GM15510 (cell line): ENCODE measurements around the gene CABLES1.

Source experiments
- POLR2A ChIP-seq: IDR thresholded peaks from 3 replicates; pipeline ENCODE4 v1.6.1; 2011; ENCODE audit warnings: borderline replicate concordance; ENCODE audit not compliant: insufficient read length; ENCODE audit errors: extremely low read depth

CABLES1 gene

GRCh38 chr18:23240609-23240930 is 105.3 kb downstream of the CABLES1 start:
- no peak for TF ChIP-seq POLR2A

- TF ChIP-seq POLR2A, result no peak
Measured at GRCh38 chr18:23243178-23243577, 107.9 kb downstream of the CABLES1 start.

GRCh38 chr18:23243816-23244215 is 108.5 kb downstream of the CABLES1 start:
- TF ChIP-seq POLR2A, result no peak

DNA sequence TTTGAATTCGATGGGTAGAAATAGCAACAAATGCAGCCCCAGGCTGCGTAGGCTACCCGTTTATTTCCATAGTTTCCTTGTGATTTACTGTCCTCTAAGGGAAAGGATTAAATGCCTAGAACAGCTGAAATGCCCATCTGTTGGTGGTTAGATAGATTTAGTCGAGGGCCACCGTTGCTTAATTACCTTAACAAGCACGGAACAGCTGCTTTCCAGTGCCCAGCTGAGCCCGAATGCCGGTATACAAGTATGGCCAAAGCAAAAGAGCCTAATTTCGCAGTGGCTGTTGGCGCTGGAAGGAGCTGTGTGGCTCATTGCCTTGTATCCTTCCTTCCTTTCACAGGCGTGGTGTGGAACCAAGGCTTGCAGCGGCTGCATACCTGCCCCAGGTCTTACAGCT is 109.1 kb downstream of the CABLES1 start:
- TF ChIP-seq POLR2A, result no peak

DNA sequence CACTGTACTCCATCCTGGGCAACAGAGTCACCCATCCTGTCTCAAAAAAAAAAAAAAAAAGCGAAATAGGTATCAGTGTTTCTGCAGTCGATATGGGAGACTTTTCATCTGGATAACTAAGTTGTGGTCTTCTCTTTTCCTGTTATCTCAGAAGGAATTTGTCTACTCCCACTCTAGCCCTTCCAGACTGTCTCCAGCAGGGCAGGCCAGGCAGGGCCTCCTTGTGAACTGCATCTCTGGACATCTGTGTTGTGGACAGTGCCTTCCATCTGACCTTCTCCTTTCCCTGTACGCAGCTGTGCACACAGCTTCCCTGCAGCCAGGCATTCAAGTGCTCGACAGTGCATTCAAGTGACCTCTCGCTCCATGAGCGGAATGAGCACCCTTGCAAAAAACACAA is 110.2 kb downstream of the CABLES1 start:
- TF ChIP-seq POLR2A, result no peak

DNA sequence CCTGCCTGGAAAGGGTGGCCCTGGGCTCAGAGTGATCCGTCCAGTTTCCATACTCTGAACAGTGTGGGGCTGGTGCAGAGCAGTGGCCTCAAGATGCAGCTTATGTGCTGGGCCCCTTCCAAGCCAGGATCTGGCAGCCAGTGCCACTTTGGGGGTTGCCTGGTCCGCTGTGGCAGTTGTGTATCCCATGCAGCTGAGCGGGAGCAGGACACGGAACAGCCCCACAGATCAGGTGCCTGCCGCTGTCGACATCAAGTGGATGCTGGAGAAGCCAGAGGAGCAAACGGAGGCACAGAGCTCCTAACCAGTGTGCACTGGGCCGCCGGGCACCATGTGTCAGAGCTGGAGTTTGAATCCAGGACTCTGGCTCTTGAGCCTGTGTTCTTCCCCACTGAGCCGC is 112.0 kb downstream of the CABLES1 start:
- no peak for TF ChIP-seq POLR2A

GRCh38 chr18:23247896-23248295 is 112.6 kb downstream of the CABLES1 start:
- TF ChIP-seq POLR2A, result no peak

- no peak for TF ChIP-seq POLR2A
Measured at GRCh38 chr18:23248826-23249225, 113.5 kb downstream of the CABLES1 start.

GRCh38 chr18:23249348-23249747 is 114.1 kb downstream of the CABLES1 start:
- TF ChIP-seq POLR2A, result no peak

DNA sequence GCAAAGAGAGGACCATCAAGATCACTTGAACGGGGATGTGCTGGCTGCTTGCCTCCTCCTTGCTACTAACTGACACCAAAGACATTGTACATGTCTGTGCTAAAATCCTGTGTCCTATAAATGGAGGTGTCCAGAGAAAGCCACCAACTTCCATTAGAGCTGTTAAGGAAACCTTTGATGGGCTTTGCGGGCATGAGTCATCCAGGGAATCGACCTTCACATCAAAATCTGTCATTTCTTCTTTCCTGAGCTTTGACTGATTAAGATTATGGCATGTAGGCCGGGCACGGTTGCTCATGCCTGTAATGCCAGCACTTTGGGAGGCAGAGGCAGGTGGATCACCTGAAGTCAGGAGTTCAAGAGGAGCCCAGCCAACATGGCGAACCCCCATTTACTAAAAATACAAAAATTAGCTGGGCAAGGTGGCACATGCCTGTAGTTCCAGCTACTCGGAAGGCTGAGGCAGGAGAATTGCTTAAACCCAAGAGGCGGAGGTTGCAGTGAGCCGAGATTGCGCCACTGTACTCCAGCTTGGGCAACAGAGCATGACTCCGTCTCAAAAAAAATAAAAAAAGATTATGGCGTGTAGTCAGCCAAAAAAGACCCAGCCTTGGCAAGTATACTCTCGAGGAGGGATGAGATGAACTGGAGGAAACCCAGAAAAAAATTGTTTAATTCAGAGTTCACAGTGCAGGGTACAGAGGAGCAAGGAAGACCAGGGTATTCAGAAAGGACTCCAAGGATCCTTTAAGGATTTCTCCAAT is 115.8 kb downstream of the CABLES1 start:
- no peak for TF ChIP-seq POLR2A

GRCh38 chr18:23253630-23254029 is 118.3 kb downstream of the CABLES1 start:
- TF ChIP-seq POLR2A, result no peak

DNA sequence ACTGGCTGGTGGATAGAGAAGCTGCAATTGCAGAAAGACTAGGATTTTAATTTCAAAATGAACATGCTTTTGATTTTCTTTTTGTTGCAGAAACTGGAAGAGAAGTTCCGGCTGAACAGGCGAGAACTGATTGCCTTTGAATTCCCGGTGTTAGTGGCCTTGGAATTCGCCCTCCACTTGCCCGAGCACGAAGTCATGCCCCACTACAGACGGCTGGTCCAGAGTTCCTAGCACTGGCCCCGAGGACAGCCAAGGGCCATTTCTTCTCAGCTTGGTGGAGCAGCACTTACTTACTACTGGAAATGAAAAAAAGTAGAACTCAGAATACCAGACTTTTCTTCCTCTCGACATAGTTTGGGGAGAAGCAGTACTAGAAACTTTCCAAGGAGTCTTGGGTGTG is 121.9 kb downstream of the CABLES1 start:
- TF ChIP-seq POLR2A, result no peak

GRCh38 chr18:23257686-23258565 is 122.6 kb downstream of the CABLES1 start:
- no peak for TF ChIP-seq POLR2A

- no peak for TF ChIP-seq POLR2A
Measured at GRCh38 chr18:23258566-23259469, 123.5 kb downstream of the CABLES1 start.
